IPS-15b (cell line): ENCODE data around the gene NYAP2.

Source experiments
- H3K27me3 ChIP-seq: one replicate; pipeline ENCODE4 v1.6.1; 2013; ENCODE audit warnings: low read length; ENCODE audit not compliant: control insufficient read depth, insufficient read depth
- H3K36me3 ChIP-seq: one replicate; pipeline ENCODE4 v1.6.1; 2013; ENCODE audit warnings: low read length; ENCODE audit not compliant: control insufficient read depth, insufficient read depth
- H3K4me1 ChIP-seq: one replicate; pipeline ENCODE4 v1.6.1; 2013; ENCODE audit warnings: mild to moderate bottlenecking, low read length; ENCODE audit not compliant: control insufficient read depth, insufficient read depth
- H3K4me3 ChIP-seq: one replicate; pipeline ENCODE4 v1.5.1; 2013; ENCODE audit warnings: low read depth, low read length
- H3K9ac ChIP-seq: one replicate; pipeline ENCODE4 v1.6.1; 2013; ENCODE audit warnings: low read depth, mild to moderate bottlenecking, low read length
- H3K9me3 ChIP-seq: one replicate; pipeline ENCODE4 v1.6.1; 2013; ENCODE audit warnings: mild to moderate bottlenecking, low read length; ENCODE audit not compliant: control insufficient read depth, insufficient read depth

NYAP2 gene

GRCh38 chr2:225640550-225640949 is 241.0 kb downstream of the NYAP2 start:
- no peaks in the 10 kb centered on the region for H3K36me3 ChIP-seq
- H3K9ac ChIP-seq = no peak overlapping the region
- H3K27me3 ChIP-seq = no peaks in the 10 kb centered on the region
- H3K9me3 ChIP-seq = no peaks in the 10 kb centered on the region
- H3K4me3 ChIP-seq = no peak overlapping the region
- H3K4me1 ChIP-seq = no peaks in the 10 kb centered on the region

GRCh38 chr2:225649274-225649673 is 249.8 kb downstream of the NYAP2 start:
- no peak overlapping the region for H3K4me3 ChIP-seq
- no peak overlapping the region for H3K9ac ChIP-seq
- H3K9me3 ChIP-seq = no peaks in the 10 kb centered on the region
- H3K4me1 ChIP-seq = no peaks in the 10 kb centered on the region
- no peaks in the 10 kb centered on the region for H3K27me3 ChIP-seq
- H3K36me3 ChIP-seq = no peaks in the 10 kb centered on the region

GRCh38 chr2:225650041-225650440 is 250.5 kb downstream of the NYAP2 start:
- Histone ChIP-seq H3K4me1 (no peaks in the 10 kb centered on the region), H3K36me3 (no peaks in the 10 kb centered on the region), H3K4me3 (no peak overlapping the region)

GRCh38 chr2:225660262-225661131 is 261.0 kb downstream of the NYAP2 start:
- no peaks in the 10 kb centered on the region for H3K36me3 ChIP-seq
- H3K27me3 ChIP-seq = no peaks in the 10 kb centered on the region
- H3K9me3 ChIP-seq = no peaks in the 10 kb centered on the region
- peaks cover 4% of the 10 kb centered on the region for H3K4me1 ChIP-seq
- H3K9ac ChIP-seq = no peak overlapping the region
- no peak overlapping the region for H3K4me3 ChIP-seq

More at GRCh38 chr2:225650041-225650440, 250.5 kb downstream of the NYAP2 start:
- Histone ChIP-seq H3K9me3 (no peaks in the 10 kb centered on the region), H3K27me3 (no peaks in the 10 kb centered on the region), H3K9ac (no peak overlapping the region)

- Histone ChIP-seq H3K27me3 (no peaks in the 10 kb centered on the region), H3K9me3 (no peaks in the 10 kb centered on the region), H3K36me3 (no peaks in the 10 kb centered on the region), H3K4me3 (no peak overlapping the region), H3K9ac (no peak overlapping the region), H3K4me1 (peaks cover 6% of the 10 kb centered on the region)
Measured at GRCh38 chr2:225662101-225662500, 262.6 kb downstream of the NYAP2 start.

- peaks cover 13% of the 10 kb centered on the region for H3K4me1 ChIP-seq
- no peak overlapping the region for H3K9ac ChIP-seq
- H3K4me3 ChIP-seq = no peak overlapping the region
- no peaks in the 10 kb centered on the region for H3K36me3 ChIP-seq
- H3K9me3 ChIP-seq = no peaks in the 10 kb centered on the region
- H3K27me3 ChIP-seq = no peaks in the 10 kb centered on the region
Measured at GRCh38 chr2:225667445-225667844, 267.9 kb downstream of the NYAP2 start.

GRCh38 chr2:225668606-225669266 is 269.2 kb downstream of the NYAP2 start:
- Histone ChIP-seq H3K9ac (no peak overlapping the region), H3K4me3 (no peak overlapping the region), H3K4me1 (peaks cover 10% of the 10 kb centered on the region), H3K27me3 (no peaks in the 10 kb centered on the region), H3K36me3 (no peaks in the 10 kb centered on the region), H3K9me3 (no peaks in the 10 kb centered on the region)

- Histone ChIP-seq H3K27me3 (no peaks in the 10 kb centered on the region), H3K4me1 (peaks cover 10% of the 10 kb centered on the region), H3K9ac (no peak overlapping the region), H3K36me3 (no peaks in the 10 kb centered on the region), H3K4me3 (no peak overlapping the region), H3K9me3 (no peaks in the 10 kb centered on the region)
Measured at GRCh38 chr2:225670111-225670974, 270.8 kb downstream of the NYAP2 start.

GRCh38 chr2:225678792-225679191 is 279.3 kb downstream of the NYAP2 start:
- Histone ChIP-seq H3K9ac (no peak overlapping the region), H3K9me3 (no peaks in the 10 kb centered on the region), H3K4me3 (no peak overlapping the region), H3K4me1 (no peaks in the 10 kb centered on the region), H3K27me3 (no peaks in the 10 kb centered on the region), H3K36me3 (no peaks in the 10 kb centered on the region)

- Histone ChIP-seq H3K36me3 (no peaks in the 10 kb centered on the region), H3K9me3 (no peaks in the 10 kb centered on the region), H3K4me3 (no peak overlapping the region), H3K4me1 (no peaks in the 10 kb centered on the region), H3K27me3 (no peaks in the 10 kb centered on the region), H3K9ac (no peak overlapping the region)
Measured at GRCh38 chr2:225683258-225683657, 283.7 kb downstream of the NYAP2 start.

- H3K4me1 ChIP-seq = no peaks in the 10 kb centered on the region
- no peak overlapping the region for H3K4me3 ChIP-seq
- H3K27me3 ChIP-seq = no peaks in the 10 kb centered on the region
- no peak overlapping the region for H3K9ac ChIP-seq
- no peaks in the 10 kb centered on the region for H3K9me3 ChIP-seq
- H3K36me3 ChIP-seq = no peaks in the 10 kb centered on the region
Measured at GRCh38 chr2:225690153-225690552, 290.6 kb downstream of the NYAP2 start.
